Measurements from ENCODE around the gene CDKAL1. TPM values are rescaled to one million over a fixed set of nuclear protein-coding genes. Genes with fewer than 3 reads are reported as not detected.

Gene CDKAL1
- total and polyA plus RNA-seq, 9 of the 15 experiments (the other 6 are each of a cell fraction or from before 2014, with no cell fraction given) = 11.2 to 36.3 (median 20.1) TPM

DNA sequence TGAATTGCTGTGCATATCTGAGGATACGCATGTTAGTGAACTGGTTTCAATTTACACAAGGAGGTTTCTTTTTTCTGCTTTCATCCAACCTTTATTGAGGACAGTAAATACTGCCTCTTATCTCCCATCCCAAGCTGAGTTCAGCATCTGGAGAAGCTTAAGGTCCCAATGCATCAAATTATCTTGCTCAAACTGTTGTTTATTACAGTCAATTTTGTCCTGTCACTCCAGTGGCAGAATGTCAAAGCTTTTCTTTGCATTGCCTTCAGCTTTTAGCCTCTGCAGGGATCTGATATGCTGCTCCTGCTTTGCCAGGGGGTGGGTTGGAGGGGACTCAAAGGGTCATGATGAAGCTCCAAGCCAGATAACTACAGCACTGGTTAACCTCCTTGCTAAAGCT is 623.9 kb downstream of the CDKAL1 start (continued):
- TF ChIP-seq, protein P1, sequence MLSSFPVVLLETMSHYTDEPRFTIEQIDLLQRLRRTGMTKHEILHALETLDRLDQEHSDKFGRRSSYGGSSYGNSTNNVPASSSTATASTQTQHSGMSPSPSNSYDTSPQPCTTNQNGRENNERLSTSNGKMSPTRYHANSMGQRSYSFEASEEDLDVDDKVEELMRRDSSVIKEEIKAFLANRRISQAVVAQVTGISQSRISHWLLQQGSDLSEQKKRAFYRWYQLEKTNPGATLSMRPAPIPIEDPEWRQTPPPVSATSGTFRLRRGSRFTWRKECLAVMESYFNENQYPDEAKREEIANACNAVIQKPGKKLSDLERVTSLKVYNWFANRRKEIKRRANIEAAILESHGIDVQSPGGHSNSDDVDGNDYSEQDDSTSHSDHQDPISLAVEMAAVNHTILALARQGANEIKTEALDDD (IDR thresholded peaks at IDR 0.05) = 0 out of 2 replicates have a peak, but pooled peaks have one; percentile 32
- TF ChIP-seq NCOR1 (IDR thresholded peaks at IDR 0.05) (peak; percentile 77), MXI1 (IDR thresholded peaks at IDR 0.05; ENCODE audit: low read depth, low read length) (no peak), MAFG (tag; conservative IDR thresholded peaks at IDR 0.05) (no peak), TCF3 (CRISPR knock-in tag; IDR thresholded peaks at IDR 0.05) (peak; percentile 79), ARID1B (IDR thresholded peaks at IDR 0.05) (peak; percentile 79), FOXK2 (conservative IDR thresholded peaks at IDR 0.05 in 1 of 2, IDR thresholded peaks at IDR 0.05 in 1 of 2; ENCODE audit: low read depth in 2 of 2) (peak; percentile 37 to 61; a peak in 2 of 4 replicates), POLR2G (IDR thresholded peaks at IDR 0.05; ENCODE audit: low read depth, low read length) (no peak), CTBP1 (IDR thresholded peaks at IDR 0.05; ENCODE audit: borderline replicate concordance) (peak; percentile 69; the same call in 1 of the 2 replicates), POLR2AphosphoS5 (IDR thresholded peaks at IDR 0.05; ENCODE audit: control insufficient read depth, insufficient read depth, low read depth, low read length) (peak; percentile 65; the same call in 1 of the 2 replicates)
- TF ChIP-seq, protein P2, sequence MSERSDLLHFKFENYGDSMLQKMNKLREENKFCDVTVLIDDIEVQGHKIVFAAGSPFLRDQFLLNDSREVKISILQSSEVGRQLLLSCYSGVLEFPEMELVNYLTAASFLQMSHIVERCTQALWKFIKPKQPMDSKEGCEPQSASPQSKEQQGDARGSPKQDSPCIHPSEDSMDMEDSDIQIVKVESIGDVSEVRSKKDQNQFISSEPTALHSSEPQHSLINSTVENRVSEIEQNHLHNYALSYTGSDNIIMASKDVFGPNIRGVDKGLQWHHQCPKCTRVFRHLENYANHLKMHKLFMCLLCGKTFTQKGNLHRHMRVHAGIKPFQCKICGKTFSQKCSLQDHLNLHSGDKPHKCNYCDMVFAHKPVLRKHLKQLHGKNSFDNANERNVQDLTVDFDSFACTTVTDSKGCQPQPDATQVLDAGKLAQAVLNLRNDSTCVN (CRISPR knock-in tag; IDR thresholded peaks at IDR 0.05) = no peak
- TF ChIP-seq, protein P3, sequence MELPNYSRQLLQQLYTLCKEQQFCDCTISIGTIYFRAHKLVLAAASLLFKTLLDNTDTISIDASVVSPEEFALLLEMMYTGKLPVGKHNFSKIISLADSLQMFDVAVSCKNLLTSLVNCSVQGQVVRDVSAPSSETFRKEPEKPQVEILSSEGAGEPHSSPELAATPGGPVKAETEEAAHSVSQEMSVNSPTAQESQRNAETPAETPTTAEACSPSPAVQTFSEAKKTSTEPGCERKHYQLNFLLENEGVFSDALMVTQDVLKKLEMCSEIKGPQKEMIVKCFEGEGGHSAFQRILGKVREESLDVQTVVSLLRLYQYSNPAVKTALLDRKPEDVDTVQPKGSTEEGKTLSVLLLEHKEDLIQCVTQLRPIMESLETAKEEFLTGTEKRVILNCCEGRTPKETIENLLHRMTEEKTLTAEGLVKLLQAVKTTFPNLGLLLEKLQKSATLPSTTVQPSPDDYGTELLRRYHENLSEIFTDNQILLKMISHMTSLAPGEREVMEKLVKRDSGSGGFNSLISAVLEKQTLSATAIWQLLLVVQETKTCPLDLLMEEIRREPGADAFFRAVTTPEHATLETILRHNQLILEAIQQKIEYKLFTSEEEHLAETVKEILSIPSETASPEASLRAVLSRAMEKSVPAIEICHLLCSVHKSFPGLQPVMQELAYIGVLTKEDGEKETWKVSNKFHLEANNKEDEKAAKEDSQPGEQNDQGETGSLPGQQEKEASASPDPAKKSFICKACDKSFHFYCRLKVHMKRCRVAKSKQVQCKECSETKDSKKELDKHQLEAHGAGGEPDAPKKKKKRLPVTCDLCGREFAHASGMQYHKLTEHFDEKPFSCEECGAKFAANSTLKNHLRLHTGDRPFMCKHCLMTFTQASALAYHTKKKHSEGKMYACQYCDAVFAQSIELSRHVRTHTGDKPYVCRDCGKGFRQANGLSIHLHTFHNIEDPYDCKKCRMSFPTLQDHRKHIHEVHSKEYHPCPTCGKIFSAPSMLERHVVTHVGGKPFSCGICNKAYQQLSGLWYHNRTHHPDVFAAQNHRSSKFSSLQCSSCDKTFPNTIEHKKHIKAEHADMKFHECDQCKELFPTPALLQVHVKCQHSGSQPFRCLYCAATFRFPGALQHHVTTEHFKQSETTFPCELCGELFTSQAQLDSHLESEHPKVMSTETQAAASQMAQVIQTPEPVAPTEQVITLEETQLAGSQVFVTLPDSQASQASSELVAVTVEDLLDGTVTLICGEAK (IDR thresholded peaks at IDR 0.05) = peak; percentile 67
- TF ChIP-seq, protein P3 (CRISPR knock-in tag; IDR thresholded peaks at IDR 0.05) = no peak

Data from K562 (cell line).